ENCODE results near the gene PIPOX.

DNA sequence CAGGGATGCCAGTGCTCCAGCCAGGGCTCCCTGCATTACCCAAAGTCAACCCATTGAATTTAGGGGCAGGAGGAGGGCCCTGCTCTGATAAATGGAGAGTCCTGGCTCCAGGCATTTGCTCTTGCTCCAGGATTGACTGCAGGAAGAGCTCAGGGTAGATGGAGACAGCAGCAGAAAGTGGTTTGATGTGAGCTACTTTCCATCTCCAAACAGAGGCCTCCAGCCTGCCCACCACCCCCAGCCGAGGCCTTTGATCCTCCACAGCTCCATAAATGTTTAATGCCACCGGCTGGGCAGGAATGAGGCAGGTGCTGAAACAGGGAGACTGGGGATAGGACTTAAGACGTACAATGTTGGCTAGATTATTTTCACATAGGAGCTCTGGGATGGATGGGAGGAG lies 32.8 kb upstream of the PIPOX start:
- no peak for TF ChIP-seq POLR2A (IDR thresholded peaks at IDR 0.05; ENCODE audit: low read length)
- no peak for TF ChIP-seq GATA1 (IDR thresholded peaks at IDR 0.05; ENCODE audit: low read depth, low read length)
